ENCODE results near the gene DCLRE1A.

GRCh38 chr10:113866551-113867394 lies 12.9 kb upstream of the DCLRE1A start:
- no peak for TF ChIP-seq POLR2A (IDR thresholded peaks at IDR 0.05)
- TF ChIP-seq, protein P1, sequence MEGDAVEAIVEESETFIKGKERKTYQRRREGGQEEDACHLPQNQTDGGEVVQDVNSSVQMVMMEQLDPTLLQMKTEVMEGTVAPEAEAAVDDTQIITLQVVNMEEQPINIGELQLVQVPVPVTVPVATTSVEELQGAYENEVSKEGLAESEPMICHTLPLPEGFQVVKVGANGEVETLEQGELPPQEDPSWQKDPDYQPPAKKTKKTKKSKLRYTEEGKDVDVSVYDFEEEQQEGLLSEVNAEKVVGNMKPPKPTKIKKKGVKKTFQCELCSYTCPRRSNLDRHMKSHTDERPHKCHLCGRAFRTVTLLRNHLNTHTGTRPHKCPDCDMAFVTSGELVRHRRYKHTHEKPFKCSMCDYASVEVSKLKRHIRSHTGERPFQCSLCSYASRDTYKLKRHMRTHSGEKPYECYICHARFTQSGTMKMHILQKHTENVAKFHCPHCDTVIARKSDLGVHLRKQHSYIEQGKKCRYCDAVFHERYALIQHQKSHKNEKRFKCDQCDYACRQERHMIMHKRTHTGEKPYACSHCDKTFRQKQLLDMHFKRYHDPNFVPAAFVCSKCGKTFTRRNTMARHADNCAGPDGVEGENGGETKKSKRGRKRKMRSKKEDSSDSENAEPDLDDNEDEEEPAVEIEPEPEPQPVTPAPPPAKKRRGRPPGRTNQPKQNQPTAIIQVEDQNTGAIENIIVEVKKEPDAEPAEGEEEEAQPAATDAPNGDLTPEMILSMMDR (IDR thresholded peaks at IDR 0.05), result no peak

Measured in uterus (tissue), 2 donors.